Keratinocyte (primary cell): Measurements from ENCODE around the gene OR9A4. TPM values are rescaled to one million over a fixed set of nuclear protein-coding genes. Genes with fewer than 3 reads are reported as not detected.

Experiments used
- DNase-seq: peaks from one replicate; pipeline ENCODE4 v3.0.0-alpha.2; 2011; ENCODE audit warnings: low read depth, missing footprints, low spot score
- FAIRE-seq: peaks from 2 replicates; lab custom pipeline; 2011; peaks lifted over from hg19 to GRCh38; lab: Jason Lieb, UNC
- H2AFZ ChIP-seq: 2 replicates; pipeline ENCODE4 v1.6.0; 2012; ENCODE audit warnings: low read length, control low read depth, inconsistent platforms; ENCODE audit not compliant: control insufficient read depth
- H3K27ac ChIP-seq: 2 replicates; pipeline ENCODE4 v1.5.1; 2011; ENCODE audit warnings: low read length; ENCODE audit not compliant: control insufficient read depth, insufficient read depth
- H3K27me3 ChIP-seq: 3 replicates; pipeline ENCODE4 v1.6.0; 2011; ENCODE audit warnings: low read length; ENCODE audit not compliant: control insufficient read depth, insufficient read depth; ENCODE audit errors: extremely low read depth
- H3K36me3 ChIP-seq, 2 experiments: 2 replicates in 1 of 2; 3 replicates in 1 of 2; pipeline ENCODE4 v1.5.1; 2011; ENCODE audit warnings: low read length in 2 of 2, mild to moderate bottlenecking in 1 of 2; ENCODE audit not compliant: control insufficient read depth in 2 of 2, insufficient read depth in 2 of 2; ENCODE audit errors: extremely low read depth in 1 of 2
- H3K4me1 ChIP-seq: 3 replicates; pipeline ENCODE4 v1.5.1; 2011; ENCODE audit warnings: low read length; ENCODE audit not compliant: control insufficient read depth, insufficient read depth; ENCODE audit errors: extremely low read depth
- H3K4me2 ChIP-seq: 3 replicates; pipeline ENCODE4 v1.6.0; 2011; ENCODE audit warnings: low read depth, low read length; ENCODE audit not compliant: control insufficient read depth, insufficient read depth; ENCODE audit errors: extremely low read depth
- H3K4me3 ChIP-seq, 3 experiments: fragments of 200-600 bp in 1 of 3; sonication (generic) in 1 of 3; 2 replicates in 2 of 3; 3 replicates in 1 of 3; pipeline ENCODE4 v1.5.1; 2011 to 2016; ENCODE audit warnings: low read length in 3 of 3, mild to moderate bottlenecking in 3 of 3, control low read depth in 2 of 3, inconsistent platforms in 1 of 3, low read depth in 1 of 3, mixed read lengths in 1 of 3, mixed run types in 1 of 3, moderate library complexity in 1 of 3; ENCODE audit not compliant: control insufficient read depth in 2 of 3, insufficient read depth in 2 of 3; ENCODE audit errors: extremely low read depth in 1 of 3
- H3K79me2 ChIP-seq: 2 replicates; pipeline ENCODE4 v1.6.0; 2012; ENCODE audit warnings: low read length; ENCODE audit not compliant: control insufficient read depth, insufficient read depth
- H3K9ac ChIP-seq: 3 replicates; pipeline ENCODE4 v1.6.0; 2011; ENCODE audit warnings: low read length; ENCODE audit not compliant: control insufficient read depth, insufficient read depth; ENCODE audit errors: extremely low read depth
- H3K9me1 ChIP-seq: 3 replicates; pipeline ENCODE4 v1.6.0; 2011; ENCODE audit warnings: low read length; ENCODE audit not compliant: control insufficient read depth, insufficient read depth; ENCODE audit errors: extremely low read depth
- H3K9me3 ChIP-seq: 2 replicates; pipeline ENCODE4 v1.5.1; 2012; ENCODE audit warnings: low read depth, low read length; ENCODE audit not compliant: control insufficient read depth
- H4K20me1 ChIP-seq: 3 replicates; pipeline ENCODE4 v1.6.0; 2011; ENCODE audit warnings: low read length; ENCODE audit not compliant: control insufficient read depth, insufficient read depth; ENCODE audit errors: extremely low read depth
- CTCF ChIP-seq, 3 experiments: IDR thresholded peaks in 1 of 3; conservative IDR thresholded peaks in 1 of 3; optimal IDR thresholded peaks in 1 of 3; 2 replicates in 2 of 3; 3 replicates in 1 of 3; pipeline versions ENCODE3 to v1.5.1; 2011; ENCODE audit warnings: low read length in 3 of 3, mild to moderate bottlenecking in 3 of 3, moderate library complexity in 2 of 3, control low read depth in 1 of 3, inconsistent platforms in 1 of 3; ENCODE audit not compliant: insufficient read depth in 2 of 3; ENCODE audit errors: extremely low read depth in 1 of 3
- EZH2 ChIP-seq: IDR thresholded peaks from one replicate; pipeline ENCODE4 v1.6.1; 2012; ENCODE audit warnings: inconsistent platforms, mild to moderate bottlenecking, low read length, moderate library complexity
- dilution Hi-C: fragments of 300-500 bp; cut with MboI; formaldehyde crosslinking; loops from one replicate; pipeline ENCODE4 v1.7.0; 2020; ENCODE audit warnings: low sequenced_read_pairs; ENCODE audit not compliant: extremely low pct_ligation_motif_present
- polyA plus RNA-seq, 5 experiments: library from polyadenylated mRNA; depleted of rRNA in 3 of 5; stranded (reverse) in 3 of 5; stranded (forward) in 1 of 5; unstranded in 1 of 5; fragments of >200 nt; gene quantifications; 1 replicate in 1 of 5; 2 replicates in 3 of 5; 3 replicates in 1 of 5; pipeline versions ENCODE4 v1.2.1 to v1.2.3, GENCODE V29; 2011 to 2012; ENCODE audit warnings: missing spikeins in 2 of 5, low read depth in 1 of 5, low replicate concordance in 1 of 5

OR9A4 gene
- polyA plus RNA-seq, 1 donor (not counting 4 experiments of a cell fraction or from before 2014, with no cell fraction given), result not detected

DNA sequence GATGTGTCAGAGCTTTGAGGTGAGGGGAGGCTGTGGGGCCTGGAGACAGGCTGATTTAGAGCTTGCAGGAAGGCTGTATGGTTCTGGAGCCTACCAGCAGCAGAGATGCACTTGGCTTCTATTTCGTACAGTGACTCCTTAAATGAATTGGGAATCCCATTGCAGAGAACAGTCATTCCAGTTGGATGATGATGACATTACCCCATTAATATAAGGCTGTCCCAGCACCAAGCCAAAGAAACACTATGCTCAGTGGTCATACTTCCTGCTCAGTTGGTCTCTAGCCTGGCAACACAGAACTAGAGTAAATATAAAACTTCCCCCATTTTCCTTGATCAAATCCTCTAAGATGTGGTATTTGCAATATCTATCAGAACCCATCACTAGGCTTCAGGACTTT is 36.3 kb downstream of the OR9A4 start:
- H3K9me3 ChIP-seq, result no peaks in the 10 kb centered on the region
- dilution Hi-C loops, result no loop called here
- no peaks in the 10 kb centered on the region for H3K36me3 ChIP-seq
- no peak overlapping the region for H3K4me2 ChIP-seq
- DNase-seq, result no peak
- H3K4me3 ChIP-seq, result no peak overlapping the region
- no peaks in the 10 kb centered on the region for H3K27me3 ChIP-seq
- H3K27ac ChIP-seq, result no peak overlapping the region
- TF ChIP-seq EZH2, result no peak
- H3K9ac ChIP-seq, result no peak overlapping the region
- H4K20me1 ChIP-seq, result no peaks in the 10 kb centered on the region
- no peaks in the 10 kb centered on the region for H3K79me2 ChIP-seq
- no peak for FAIRE-seq
- H3K9me1 ChIP-seq, result no peaks in the 10 kb centered on the region
- no peaks in the 10 kb centered on the region for H3K4me1 ChIP-seq
- H2AFZ ChIP-seq, result no peak overlapping the region

DNA sequence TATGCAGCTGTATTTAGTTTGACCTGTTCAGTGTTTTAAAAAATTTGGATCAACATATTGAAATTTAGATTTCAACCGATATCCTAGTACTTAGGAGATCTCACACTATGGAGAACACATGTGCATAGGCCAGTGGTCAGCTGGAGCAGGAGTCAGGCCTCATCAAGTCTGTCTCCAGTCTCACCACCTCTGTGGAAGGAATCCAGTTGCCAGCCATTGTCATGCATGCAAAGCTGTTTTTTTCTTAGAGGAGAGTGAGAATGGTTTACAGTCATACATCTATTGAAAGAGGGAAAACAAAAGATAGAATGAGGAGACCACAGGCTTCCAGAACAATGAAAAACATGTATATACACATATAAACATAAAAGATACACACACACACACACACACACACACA is 38.1 kb downstream of the OR9A4 start:
- no peaks in the 10 kb centered on the region for H3K27me3 ChIP-seq
- H3K9ac ChIP-seq, result no peak overlapping the region
- H3K9me3 ChIP-seq, result no peaks in the 10 kb centered on the region
- H3K27ac ChIP-seq, result no peak overlapping the region
- no peak overlapping the region for H2AFZ ChIP-seq
- H3K9me1 ChIP-seq, result no peaks in the 10 kb centered on the region
- H4K20me1 ChIP-seq, result no peaks in the 10 kb centered on the region
- H3K36me3 ChIP-seq, result no peaks in the 10 kb centered on the region
- no peak overlapping the region for H3K4me2 ChIP-seq
- dilution Hi-C loops, result no loop called here
- DNase-seq, result no peak
- TF ChIP-seq EZH2, result no peak
- TF ChIP-seq CTCF (optimal IDR thresholded peaks at IDR 0.05 in 1 of 3, IDR thresholded peaks at IDR 0.05 in 1 of 3, conservative IDR thresholded peaks at IDR 0.05 in 1 of 3; ENCODE audit: extremely low read depth in 1 of 3, insufficient read depth in 2 of 3, low read length in 3 of 3), result no peak
- no peaks in the 10 kb centered on the region for H3K4me1 ChIP-seq
- no peaks in the 10 kb centered on the region for H3K79me2 ChIP-seq
- H3K4me3 ChIP-seq, result no peak overlapping the region
- FAIRE-seq, result no peak

GRCh38 chr7:141956084-141956483 is 39.9 kb downstream of the OR9A4 start:
- Histone ChIP-seq H3K9ac (no peak overlapping the region), H3K79me2 (no peaks in the 10 kb centered on the region), H3K4me1 (no peaks in the 10 kb centered on the region), H4K20me1 (no peaks in the 10 kb centered on the region), H3K9me3 (no peaks in the 10 kb centered on the region), H3K4me2 (no peak overlapping the region), H3K36me3 (no peaks in the 10 kb centered on the region), H3K27me3 (no peaks in the 10 kb centered on the region), H3K27ac (no peak overlapping the region), H3K9me1 (no peaks in the 10 kb centered on the region), H2AFZ (no peak overlapping the region), H3K4me3 (no peak overlapping the region)
- no peak for DNase-seq
- dilution Hi-C loops, result no loop called here
- TF ChIP-seq EZH2 (no peak), CTCF (optimal IDR thresholded peaks at IDR 0.05 in 1 of 3, IDR thresholded peaks at IDR 0.05 in 1 of 3, conservative IDR thresholded peaks at IDR 0.05 in 1 of 3; ENCODE audit: extremely low read depth in 1 of 3, insufficient read depth in 2 of 3, low read length in 3 of 3) (no peak)
- no peak for FAIRE-seq
